GM12878 (cell line): ENCODE measurements around the gene CLIC3. TPM values are rescaled to one million over a fixed set of nuclear protein-coding genes. Genes with fewer than 3 reads are reported as not detected.

ENCODE experiments used
- BACH1 ChIP-seq: fragments of 450-650 bp; IDR thresholded peaks from 2 replicates; pipeline ENCODE4 v1.6.1; 2017; ENCODE audit warnings: mild to moderate bottlenecking, borderline replicate concordance
- JUNB ChIP-seq: IDR thresholded peaks from 2 replicates; pipeline ENCODE4 v1.6.1; 2016; ENCODE audit warnings: antibody characterized with exemption, mild to moderate bottlenecking
- JUND ChIP-seq: IDR thresholded peaks from 2 replicates; pipeline ENCODE4 v1.6.1; 2012; ENCODE audit warnings: low read depth, mild to moderate bottlenecking, low read length, improper control_type of control experiment, moderate library complexity
- MTA2 ChIP-seq: fragments of 450-650 bp; IDR thresholded peaks from 2 replicates; pipeline ENCODE4 v1.6.1; 2016; ENCODE audit warnings: low read depth, mild to moderate bottlenecking, moderate library complexity
- MTA3 ChIP-seq: IDR thresholded peaks from 2 replicates; pipeline ENCODE4 v1.6.1; 2012; ENCODE audit warnings: low read length, inconsistent platforms, borderline replicate concordance
- PAX8 ChIP-seq: fragments of 450-650 bp; IDR thresholded peaks from 2 replicates; pipeline ENCODE4 v1.6.1; 2017; ENCODE audit warnings: mild to moderate bottlenecking, moderate library complexity
- RAD21 ChIP-seq: IDR thresholded peaks from 2 replicates; pipeline ENCODE4 v1.6.1; 2011; ENCODE audit warnings: mild to moderate bottlenecking, low read depth, low read length, moderate library complexity; ENCODE audit not compliant: insufficient read depth
- SIN3A ChIP-seq: IDR thresholded peaks from 2 replicates; pipeline ENCODE4 v1.6.1; 2012; ENCODE audit warnings: low read depth, low read length, improper control_type of control experiment
- TBL1XR1 ChIP-seq: IDR thresholded peaks from 2 replicates; pipeline ENCODE4 v1.6.1; 2012; ENCODE audit warnings: low read depth, low read length, improper control_type of control experiment
- TCF3 ChIP-seq: IDR thresholded peaks from 2 replicates; pipeline ENCODE4 v1.6.1; 2012; ENCODE audit warnings: low read depth, mild to moderate bottlenecking, low read length, borderline replicate concordance; ENCODE audit not compliant: insufficient read depth
- WRNIP1 ChIP-seq: IDR thresholded peaks from 2 replicates; pipeline ENCODE4 v1.6.1; 2011; ENCODE audit warnings: low read depth, low read length, improper control_type of control experiment, borderline replicate concordance
- ZBTB33 ChIP-seq: fragments of 450-650 bp; IDR thresholded peaks from 2 replicates; pipeline ENCODE4 v1.6.1; 2017; ENCODE audit warnings: mild to moderate bottlenecking
- ZNF217 ChIP-seq: fragments of 450-650 bp; IDR thresholded peaks from 2 replicates; pipeline ENCODE4 v1.6.1; 2017; ENCODE audit warnings: antibody characterized with exemption, mild to moderate bottlenecking
- ZNF274 ChIP-seq: IDR thresholded peaks from one replicate; pipeline ENCODE4 v1.8.0; 2011; ENCODE audit not compliant: insufficient read length, insufficient read depth
- polyA plus RNA-seq, 11 experiments: library from polyadenylated mRNA; depleted of rRNA in 4 of 11; unstranded in 6 of 11; stranded (reverse) in 5 of 11; fragments of >200 nt; fragmentation: Nextera tagmentation in 4 of 11; fragmentation: Illumina TruSeq in 1 of 11; extraction: Ambion mirVana in 4 of 11; extraction: Trizol in 1 of 11; gene quantifications; 1 replicate in 1 of 11; 2 replicates in 10 of 11; pipeline versions ENCODE4 v1.2.1 to v1.2.3, GENCODE V29; 2011 to 2016; ENCODE audit warnings: inconsistent platforms in 2 of 11, missing spikeins in 2 of 11, low read depth in 1 of 11
- total RNA-seq, 4 experiments: library from RNA; depleted of rRNA in 3 of 4; stranded (reverse); fragments of >200 nt in 3 of 4; fragmentation: Illumina TruSeq in 1 of 4; extraction: Trizol in 1 of 4; gene quantifications; 2 replicates each; pipeline versions ENCODE4 v1.2.1 to v1.2.3, GENCODE V29; 2013 to 2021
- TF ChIP-seq, protein P1 (sequence below), 3 experiments: IDR thresholded peaks in 2 of 3; conservative IDR thresholded peaks in 1 of 3; 2 replicates each; pipeline ENCODE4 v1.5.1; 2011; ENCODE audit warnings: low read depth in 3 of 3, low read length in 3 of 3, mild to moderate bottlenecking in 3 of 3, control low read depth in 2 of 3, moderate library complexity in 2 of 3, inconsistent platforms in 1 of 3, mixed read lengths in 1 of 3; ENCODE audit not compliant: control insufficient read depth in 2 of 3, insufficient read depth in 1 of 3; ENCODE audit errors: extremely low read depth in 1 of 3
- TF ChIP-seq, protein P2 (sequence below): IDR thresholded peaks from 2 replicates; pipeline ENCODE4 v1.6.1; 2011; ENCODE audit warnings: mild to moderate bottlenecking, low read depth, low read length, moderate library complexity; ENCODE audit not compliant: insufficient replicate concordance
- TF ChIP-seq, protein P3 (sequence below): fragments of 450-650 bp; IDR thresholded peaks from 2 replicates; pipeline ENCODE4 v1.6.1; 2016; ENCODE audit warnings: mild to moderate bottlenecking
- TF ChIP-seq, protein P4 (sequence below): fragments of 450-650 bp; IDR thresholded peaks from 2 replicates; pipeline ENCODE4 v1.6.1; 2017; ENCODE audit warnings: mild to moderate bottlenecking, moderate library complexity

Gene CLIC3
- total and polyA plus RNA-seq, 10 of the 15 experiments (the other 5 are each of a cell fraction or from before 2014, with no cell fraction given), result 0.31 TPM; not detected in 9

- TF ChIP-seq, protein P1, sequence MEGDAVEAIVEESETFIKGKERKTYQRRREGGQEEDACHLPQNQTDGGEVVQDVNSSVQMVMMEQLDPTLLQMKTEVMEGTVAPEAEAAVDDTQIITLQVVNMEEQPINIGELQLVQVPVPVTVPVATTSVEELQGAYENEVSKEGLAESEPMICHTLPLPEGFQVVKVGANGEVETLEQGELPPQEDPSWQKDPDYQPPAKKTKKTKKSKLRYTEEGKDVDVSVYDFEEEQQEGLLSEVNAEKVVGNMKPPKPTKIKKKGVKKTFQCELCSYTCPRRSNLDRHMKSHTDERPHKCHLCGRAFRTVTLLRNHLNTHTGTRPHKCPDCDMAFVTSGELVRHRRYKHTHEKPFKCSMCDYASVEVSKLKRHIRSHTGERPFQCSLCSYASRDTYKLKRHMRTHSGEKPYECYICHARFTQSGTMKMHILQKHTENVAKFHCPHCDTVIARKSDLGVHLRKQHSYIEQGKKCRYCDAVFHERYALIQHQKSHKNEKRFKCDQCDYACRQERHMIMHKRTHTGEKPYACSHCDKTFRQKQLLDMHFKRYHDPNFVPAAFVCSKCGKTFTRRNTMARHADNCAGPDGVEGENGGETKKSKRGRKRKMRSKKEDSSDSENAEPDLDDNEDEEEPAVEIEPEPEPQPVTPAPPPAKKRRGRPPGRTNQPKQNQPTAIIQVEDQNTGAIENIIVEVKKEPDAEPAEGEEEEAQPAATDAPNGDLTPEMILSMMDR (IDR thresholded peaks at IDR 0.05 in 2 of 3, conservative IDR thresholded peaks at IDR 0.05 in 1 of 3; ENCODE audit: control insufficient read depth in 2 of 3, extremely low read depth in 1 of 3, insufficient read depth in 1 of 3, low read depth in 3 of 3, low read length in 3 of 3), result peak; percentile 84 to 97 (median 93)
- TF ChIP-seq ZNF217, result no peak
- peak; percentile 34; the same call in 1 of the 2 replicates for TF ChIP-seq RAD21
- 0 out of 2 replicates have a peak, but pooled peaks have one; percentile 37 for TF ChIP-seq BACH1
- TF ChIP-seq MTA2, result 0 out of 2 replicates have a peak, but pooled peaks have one; percentile 26
- TF ChIP-seq WRNIP1, result no peak
- TF ChIP-seq JUND, result no peak
- TF ChIP-seq TBL1XR1, result no peak
- no peak for TF ChIP-seq MTA3
- no peak for TF ChIP-seq TCF3
- TF ChIP-seq, protein P2, sequence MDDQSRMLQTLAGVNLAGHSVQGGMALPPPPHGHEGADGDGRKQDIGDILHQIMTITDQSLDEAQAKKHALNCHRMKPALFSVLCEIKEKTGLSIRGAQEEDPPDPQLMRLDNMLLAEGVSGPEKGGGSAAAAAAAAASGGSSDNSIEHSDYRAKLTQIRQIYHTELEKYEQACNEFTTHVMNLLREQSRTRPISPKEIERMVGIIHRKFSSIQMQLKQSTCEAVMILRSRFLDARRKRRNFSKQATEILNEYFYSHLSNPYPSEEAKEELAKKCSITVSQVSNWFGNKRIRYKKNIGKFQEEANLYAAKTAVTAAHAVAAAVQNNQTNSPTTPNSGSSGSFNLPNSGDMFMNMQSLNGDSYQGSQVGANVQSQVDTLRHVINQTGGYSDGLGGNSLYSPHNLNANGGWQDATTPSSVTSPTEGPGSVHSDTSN, result peak; percentile 29
- TF ChIP-seq, protein P3, sequence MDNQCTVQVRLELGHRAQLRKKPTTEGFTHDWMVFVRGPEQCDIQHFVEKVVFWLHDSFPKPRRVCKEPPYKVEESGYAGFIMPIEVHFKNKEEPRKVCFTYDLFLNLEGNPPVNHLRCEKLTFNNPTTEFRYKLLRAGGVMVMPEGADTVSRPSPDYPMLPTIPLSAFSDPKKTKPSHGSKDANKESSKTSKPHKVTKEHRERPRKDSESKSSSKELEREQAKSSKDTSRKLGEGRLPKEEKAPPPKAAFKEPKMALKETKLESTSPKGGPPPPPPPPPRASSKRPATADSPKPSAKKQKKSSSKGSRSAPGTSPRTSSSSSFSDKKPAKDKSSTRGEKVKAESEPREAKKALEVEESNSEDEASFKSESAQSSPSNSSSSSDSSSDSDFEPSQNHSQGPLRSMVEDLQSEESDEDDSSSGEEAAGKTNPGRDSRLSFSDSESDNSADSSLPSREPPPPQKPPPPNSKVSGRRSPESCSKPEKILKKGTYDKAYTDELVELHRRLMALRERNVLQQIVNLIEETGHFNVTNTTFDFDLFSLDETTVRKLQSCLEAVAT, result no peak
- no peak for TF ChIP-seq SIN3A
- TF ChIP-seq, protein P4, sequence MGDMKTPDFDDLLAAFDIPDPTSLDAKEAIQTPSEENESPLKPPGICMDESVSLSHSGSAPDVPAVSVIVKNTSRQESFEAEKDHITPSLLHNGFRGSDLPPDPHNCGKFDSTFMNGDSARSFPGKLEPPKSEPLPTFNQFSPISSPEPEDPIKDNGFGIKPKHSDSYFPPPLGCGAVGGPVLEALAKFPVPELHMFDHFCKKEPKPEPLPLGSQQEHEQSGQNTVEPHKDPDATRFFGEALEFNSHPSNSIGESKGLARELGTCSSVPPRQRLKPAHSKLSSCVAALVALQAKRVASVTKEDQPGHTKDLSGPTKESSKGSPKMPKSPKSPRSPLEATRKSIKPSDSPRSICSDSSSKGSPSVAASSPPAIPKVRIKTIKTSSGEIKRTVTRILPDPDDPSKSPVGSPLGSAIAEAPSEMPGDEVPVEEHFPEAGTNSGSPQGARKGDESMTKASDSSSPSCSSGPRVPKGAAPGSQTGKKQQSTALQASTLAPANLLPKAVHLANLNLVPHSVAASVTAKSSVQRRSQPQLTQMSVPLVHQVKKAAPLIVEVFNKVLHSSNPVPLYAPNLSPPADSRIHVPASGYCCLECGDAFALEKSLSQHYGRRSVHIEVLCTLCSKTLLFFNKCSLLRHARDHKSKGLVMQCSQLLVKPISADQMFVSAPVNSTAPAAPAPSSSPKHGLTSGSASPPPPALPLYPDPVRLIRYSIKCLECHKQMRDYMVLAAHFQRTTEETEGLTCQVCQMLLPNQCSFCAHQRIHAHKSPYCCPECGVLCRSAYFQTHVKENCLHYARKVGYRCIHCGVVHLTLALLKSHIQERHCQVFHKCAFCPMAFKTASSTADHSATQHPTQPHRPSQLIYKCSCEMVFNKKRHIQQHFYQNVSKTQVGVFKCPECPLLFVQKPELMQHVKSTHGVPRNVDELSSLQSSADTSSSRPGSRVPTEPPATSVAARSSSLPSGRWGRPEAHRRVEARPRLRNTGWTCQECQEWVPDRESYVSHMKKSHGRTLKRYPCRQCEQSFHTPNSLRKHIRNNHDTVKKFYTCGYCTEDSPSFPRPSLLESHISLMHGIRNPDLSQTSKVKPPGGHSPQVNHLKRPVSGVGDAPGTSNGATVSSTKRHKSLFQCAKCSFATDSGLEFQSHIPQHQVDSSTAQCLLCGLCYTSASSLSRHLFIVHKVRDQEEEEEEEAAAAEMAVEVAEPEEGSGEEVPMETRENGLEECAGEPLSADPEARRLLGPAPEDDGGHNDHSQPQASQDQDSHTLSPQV, result no peak
- no peak for TF ChIP-seq PAX8
- no peak for TF ChIP-seq ZBTB33
- no peak for TF ChIP-seq JUNB
- TF ChIP-seq ZNF274, result no peak
- TF ChIP-seq, all 136 proteins: peak for 13
These were observed 32.9 kb upstream of the CLIC3 start (continued) for GRCh38 chr9:137029058-137029936.
